HG02852 (cell line): Measurements from ENCODE around the gene ZNF319.
"Not testable (repeated sequence)": the region's sequence is repeated elsewhere in the genome, so short reads cannot be mapped to it uniquely, and the experiment has no call there.

Experiments used
- ATAC-seq: cut with Tn5 transposase; IDR thresholded peaks from one replicate; pipeline ENCODE4 v1.9.1; 2021; ENCODE audit warnings: mild to moderate bottlenecking, moderate library complexity; ENCODE audit not compliant: unreplicated experiment

Gene ZNF319

GRCh38 chr16:58022601-58023371 lies 22.3 kb upstream of the ZNF319 start:
- ATAC-seq = no peak

- no peak for ATAC-seq
Observed at GRCh38 chr16:58021661-58022551, 21.4 kb upstream of the ZNF319 start.

- ATAC-seq = no peak
Observed at GRCh38 chr16:58020628-58021521, 20.4 kb upstream of the ZNF319 start.

DNA sequence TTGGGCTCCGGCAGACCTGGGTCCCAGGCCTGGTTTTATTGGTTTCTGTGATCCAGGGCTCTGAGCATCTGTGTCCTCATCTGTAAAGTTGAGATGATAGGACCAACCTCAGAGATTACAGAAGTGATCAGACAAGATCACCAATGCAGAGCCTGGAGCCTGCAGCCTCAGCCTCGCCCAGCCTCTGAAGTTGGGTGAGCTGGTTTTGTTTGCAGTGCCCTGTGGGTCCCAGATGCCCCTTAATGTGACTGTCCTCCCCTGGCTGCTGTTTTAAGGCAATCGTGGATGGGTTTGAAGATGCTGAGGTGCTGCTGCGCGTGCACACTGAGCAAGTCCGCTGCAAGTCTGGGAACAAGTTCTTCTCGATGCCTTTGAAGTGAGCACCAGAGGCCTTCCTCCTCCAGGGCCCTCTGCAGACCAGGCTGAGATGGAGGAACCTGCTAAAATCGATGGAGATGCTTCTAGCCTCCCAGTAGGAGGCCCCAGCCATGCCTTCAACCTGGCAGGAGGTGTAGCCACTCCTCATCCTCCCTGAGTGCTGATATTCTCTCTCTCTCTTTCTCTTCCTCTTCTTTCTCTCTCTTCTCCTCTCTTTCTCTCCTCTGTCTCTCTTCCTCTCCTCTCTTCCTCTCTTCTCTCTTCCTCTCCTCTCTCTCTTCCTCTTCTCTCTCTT lies 19.5 kb upstream of the ZNF319 start:
- ATAC-seq = no peak

GRCh38 chr16:58018803-58019202 lies 18.3 kb upstream of the ZNF319 start:
- ATAC-seq = no peak

GRCh38 chr16:58016840-58017446 lies 16.5 kb upstream of the ZNF319 start:
- no peak for ATAC-seq

- ATAC-seq = no peak
Observed at GRCh38 chr16:58013201-58013956, 12.9 kb upstream of the ZNF319 start.

DNA sequence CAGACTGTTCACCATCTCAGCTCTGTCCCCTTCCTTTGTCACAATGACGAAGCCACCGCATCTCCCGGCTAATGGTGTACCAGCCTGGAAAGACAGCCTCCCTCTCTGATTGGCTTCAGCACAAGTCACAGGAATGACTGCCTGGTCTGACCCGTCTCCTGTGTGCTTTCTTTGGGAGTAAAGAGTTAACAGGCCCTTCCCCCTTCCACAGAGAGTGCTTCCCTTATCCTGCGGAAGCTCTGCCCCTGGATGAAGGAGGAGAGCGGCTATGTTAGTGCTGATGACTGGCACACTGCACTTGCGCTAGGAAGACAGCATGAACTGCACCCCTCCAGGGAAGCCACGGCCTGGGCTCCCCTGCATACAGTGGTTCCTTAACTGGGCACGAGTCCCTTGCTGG lies 12.0 kb upstream of the ZNF319 start:
- no peak for ATAC-seq

DNA sequence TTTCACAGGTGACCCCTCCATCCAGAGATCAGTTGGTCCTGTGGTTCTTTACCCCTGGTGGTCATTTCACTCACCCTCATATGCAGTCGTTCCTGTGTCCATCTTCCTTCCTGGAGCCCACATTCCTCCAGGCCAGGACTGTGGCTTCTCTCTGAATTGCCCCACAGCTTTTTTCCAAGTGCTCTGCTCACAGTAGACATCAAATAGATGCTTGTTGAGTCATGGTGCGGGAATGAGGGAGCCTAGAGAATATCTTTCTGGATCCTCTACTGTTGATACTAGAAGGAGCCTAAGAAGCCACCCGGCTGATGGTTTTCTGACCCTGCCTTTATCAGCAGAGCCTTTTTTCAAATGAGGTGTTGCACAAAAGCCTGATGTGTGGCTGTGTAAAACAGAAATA lies 11.2 kb upstream of the ZNF319 start:
- no peak for ATAC-seq

DNA sequence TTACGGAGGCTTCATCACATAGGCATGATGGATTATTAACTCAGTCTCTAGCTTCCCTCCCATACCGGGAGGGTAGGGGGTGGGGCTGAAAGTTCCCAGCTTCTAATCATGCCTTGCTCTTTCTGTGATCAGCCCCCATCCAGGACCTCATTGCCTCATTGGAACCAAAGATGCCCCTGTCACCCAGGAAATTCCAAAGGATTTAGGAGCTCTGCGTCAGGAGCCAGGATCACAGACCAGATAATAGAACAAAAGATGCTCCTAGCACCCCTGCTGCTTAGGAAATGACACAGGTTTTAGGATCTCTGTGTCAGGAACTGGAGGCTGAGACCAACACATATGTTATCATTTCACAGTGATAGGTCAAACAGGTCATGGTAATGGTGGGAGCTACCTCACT lies 10.4 kb upstream of the ZNF319 start:
- ATAC-seq = no peak

DNA sequence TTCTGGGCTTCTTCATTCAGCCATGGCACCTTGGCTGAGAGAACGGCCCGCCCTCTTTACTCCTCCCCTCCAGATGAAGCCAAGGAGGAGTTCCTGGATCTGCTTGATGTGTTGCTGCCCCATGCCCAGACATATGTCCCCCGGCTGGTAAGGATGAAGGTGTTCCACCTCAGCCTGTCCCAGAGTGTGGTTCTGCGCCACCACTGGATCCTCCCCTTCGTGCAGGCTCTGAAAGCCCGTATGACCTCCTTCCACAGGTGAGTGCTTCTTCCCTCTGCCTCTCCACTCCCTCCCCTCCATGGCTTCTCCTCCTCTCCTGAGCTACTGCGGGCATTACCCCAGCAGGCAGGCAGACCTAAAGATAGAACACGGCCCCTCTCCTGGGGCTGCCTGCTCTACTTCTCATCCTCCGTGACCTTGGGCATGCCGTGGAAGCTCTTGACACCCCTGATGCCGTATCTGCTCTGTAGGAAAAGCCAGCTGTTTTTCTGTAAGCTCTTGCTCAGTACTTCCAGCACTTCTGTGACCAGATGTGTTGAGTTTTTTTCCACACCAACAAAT lies 9.5 kb upstream of the ZNF319 start:
- ATAC-seq = no peak

DNA sequence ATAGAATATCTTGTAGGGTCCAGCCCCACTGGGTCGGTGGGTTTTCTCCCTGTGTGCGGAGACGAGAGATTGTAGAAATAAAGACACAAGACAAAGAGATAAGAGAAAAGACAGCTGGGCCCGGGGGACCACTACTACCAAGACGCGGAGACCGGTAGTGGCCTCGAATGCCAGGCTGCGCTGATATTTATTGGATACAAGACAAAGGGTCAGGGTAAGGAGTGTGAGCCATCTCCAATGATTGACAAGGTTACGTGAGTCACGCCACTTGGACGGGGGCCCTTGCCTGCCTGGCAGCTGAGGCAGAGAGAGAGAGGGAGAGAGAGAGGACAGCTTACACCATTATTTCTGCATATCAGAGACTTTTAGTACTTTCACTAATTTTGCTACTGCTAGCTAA lies 4.3 kb upstream of the ZNF319 start:
- not testable (repeated sequence) for ATAC-seq

DNA sequence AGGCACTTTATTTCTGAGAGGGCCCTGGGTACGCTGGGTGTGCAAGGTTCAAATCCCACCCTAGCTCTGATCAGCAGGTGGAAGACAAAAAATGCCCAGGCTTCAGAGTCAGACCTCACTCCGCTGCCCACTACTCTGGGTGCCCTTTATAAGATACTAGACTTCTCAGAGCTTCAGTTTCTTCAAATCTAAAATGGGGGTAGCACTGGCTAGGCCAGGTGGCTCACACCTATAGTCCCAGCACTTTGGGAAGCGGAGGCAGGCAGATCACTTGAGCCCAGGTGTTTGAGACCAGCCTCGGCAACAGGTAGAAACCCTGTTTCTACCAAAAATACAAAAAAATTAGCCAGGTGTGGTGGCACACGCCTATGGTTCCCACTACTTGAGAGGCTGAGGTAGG lies 2.5 kb upstream of the ZNF319 start:
- ATAC-seq = no peak

GRCh38 chr16:58002416-58002800 lies 1.9 kb upstream of the ZNF319 start:
- ATAC-seq = no peak

DNA sequence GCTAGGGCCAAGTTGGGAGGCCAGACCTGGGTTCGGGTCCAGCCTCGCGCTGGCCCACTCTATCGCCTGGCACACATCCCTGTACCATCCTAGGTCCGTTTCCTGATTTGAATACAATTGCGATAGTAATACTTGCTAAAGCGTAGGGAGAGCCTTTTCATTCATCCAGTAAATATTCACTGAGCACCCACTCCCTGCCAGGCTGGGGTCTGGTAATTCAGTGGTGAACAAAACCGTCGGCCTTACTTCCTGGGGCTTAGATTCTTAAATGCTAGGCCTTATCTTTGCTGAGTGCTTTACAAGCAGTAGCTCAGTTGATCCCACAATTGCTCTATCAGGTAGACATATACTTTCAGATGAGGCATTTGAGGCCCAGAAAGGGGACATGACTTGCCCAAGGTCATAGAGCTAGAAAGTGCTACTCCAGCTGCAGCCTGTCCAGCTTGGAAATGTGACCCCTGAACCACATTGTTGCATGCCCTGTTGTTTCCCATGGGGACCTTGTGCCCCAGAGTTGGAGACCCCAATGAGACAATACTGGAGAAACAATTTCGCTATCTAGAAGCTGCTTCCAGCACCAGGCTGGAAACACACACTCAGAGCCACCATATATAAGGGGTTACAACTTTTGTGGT lies 1.4 kb upstream of the ZNF319 start:
- ATAC-seq = no peak

- peak; percentile 82 for ATAC-seq
Observed at GRCh38 chr16:58000706-58001676, 519 bp upstream of the ZNF319 start, which contains the start of gene USB1. TSS of gene USB1 (plus strand) at chr16:58001407. CDS start at chr16:58001484, 77 bp downstream.

DNA sequence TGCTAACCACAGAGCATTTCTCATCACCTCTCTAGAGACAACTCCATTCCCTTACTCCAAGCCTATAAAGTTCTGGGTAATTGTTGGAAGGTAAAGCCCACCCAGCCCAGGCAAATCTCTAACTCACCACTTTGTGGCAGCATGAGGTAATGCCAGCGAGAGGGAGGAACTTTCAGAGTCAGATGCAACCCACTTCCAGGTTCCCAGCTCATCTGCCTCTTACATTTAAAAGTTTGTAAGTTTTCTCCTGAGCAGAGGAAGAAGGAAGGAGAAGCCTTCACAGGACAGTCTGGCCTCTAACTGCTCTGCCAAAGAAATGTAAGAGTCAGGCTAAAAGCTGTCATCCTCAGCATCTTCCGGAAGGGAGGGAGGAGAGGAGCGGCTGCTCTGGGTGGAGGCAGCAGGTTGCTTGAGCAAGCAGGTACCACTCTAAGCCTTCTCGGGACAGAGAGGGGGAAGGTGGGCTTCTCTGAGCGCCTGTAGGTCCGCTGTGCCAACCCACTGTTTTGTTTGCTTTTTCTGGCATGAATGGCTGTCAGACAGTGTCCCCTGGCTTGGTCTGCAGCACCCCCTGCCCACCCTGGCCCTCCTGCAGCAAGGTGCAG lies 1.0 kb downstream of the ZNF319 start:
- ATAC-seq = no peak
